GM19023 (cell line): Measurements from ENCODE around the gene GATM.
"Not testable (repeated sequence)": the region's sequence is repeated elsewhere in the genome, so short reads cannot be mapped to it uniquely, and the experiment has no call there.

Experiments
- ATAC-seq: cut with Tn5 transposase; IDR thresholded peaks from one replicate; pipeline ENCODE4 v1.9.1; 2021; ENCODE audit warnings: mild to moderate bottlenecking, moderate library complexity; ENCODE audit not compliant: unreplicated experiment

The GATM gene

GRCh38 chr15:45355860-45356259 lies 22.5 kb downstream of the GATM start:
- ATAC-seq = no peak

- ATAC-seq = no peak
These were observed 23.6 kb downstream of the GATM start for GRCh38 chr15:45354711-45355110.

GRCh38 chr15:45351227-45351626 lies 27.1 kb downstream of the GATM start:
- no peak for ATAC-seq

- no peak for ATAC-seq
These were observed 28.7 kb downstream of the GATM start for GRCh38 chr15:45349623-45350022.

GRCh38 chr15:45347989-45348388 lies 30.4 kb downstream of the GATM start:
- ATAC-seq = no peak

GRCh38 chr15:45347033-45347432 lies 31.3 kb downstream of the GATM start:
- no peak for ATAC-seq

- ATAC-seq = no peak
These were observed 32.0 kb downstream of the GATM start for GRCh38 chr15:45346381-45346780.

- no peak for ATAC-seq
These were observed 35.0 kb downstream of the GATM start for GRCh38 chr15:45343258-45343860.

- no peak for ATAC-seq
These were observed 36.6 kb downstream of the GATM start for GRCh38 chr15:45341790-45342189.

GRCh38 chr15:45340429-45340828 lies 37.9 kb downstream of the GATM start:
- ATAC-seq = no peak

GRCh38 chr15:45338417-45338816 lies 39.9 kb downstream of the GATM start:
- no peak for ATAC-seq

- ATAC-seq = no peak
These were observed 41.1 kb downstream of the GATM start for GRCh38 chr15:45337224-45337623.

- ATAC-seq = no peak
These were observed 44.8 kb downstream of the GATM start for GRCh38 chr15:45333550-45333949.

GRCh38 chr15:45332694-45333093 lies 45.6 kb downstream of the GATM start:
- ATAC-seq = no peak

- ATAC-seq = no peak
These were observed 46.4 kb downstream of the GATM start for GRCh38 chr15:45331972-45332371.

GRCh38 chr15:45328663-45329062 lies 49.7 kb downstream of the GATM start:
- ATAC-seq = no peak

GRCh38 chr15:45326741-45327140 lies 51.6 kb downstream of the GATM start:
- ATAC-seq = no peak

GRCh38 chr15:45326280-45326679 lies 52.1 kb downstream of the GATM start:
- no peak for ATAC-seq

- ATAC-seq = no peak
These were observed 57.7 kb downstream of the GATM start for GRCh38 chr15:45320581-45321205.

GRCh38 chr15:45319472-45320214 lies 58.7 kb downstream of the GATM start:
- no peak for ATAC-seq

- ATAC-seq = no peak
These were observed 63.4 kb downstream of the GATM start for GRCh38 chr15:45314960-45315359.

- not testable (repeated sequence) for ATAC-seq
These were observed 64.2 kb downstream of the GATM start for GRCh38 chr15:45314117-45314516.
